ENCODE data around the gene ILK.

The ILK gene

GRCh38 chr11:6603287-6604080 lies at the start of gene ILK, which contains the start of gene RRP8:
TSS of gene ILK (plus strand) at chr11:6603774. CDS start at chr11:6604272, 498 bp downstream.
TSS of gene RRP8 (minus strand) at chr11:6603616. CDS start at chr11:6603502, 114 bp downstream.
- DNase-seq (ENCODE audit: low read depth), result no peak

GRCh38 chr11:6554828-6555706 lies 48.5 kb upstream of the ILK start:
- DNase-seq (ENCODE audit: low read depth), result no peak

GRCh38 chr11:6556139-6556949 lies 47.2 kb upstream of the ILK start:
- DNase-seq (ENCODE audit: low read depth), result no peak

GRCh38 chr11:6557063-6557462 lies 46.5 kb upstream of the ILK start:
- DNase-seq (ENCODE audit: low read depth), result no peak

- DNase-seq (ENCODE audit: low read depth), result no peak
These were observed 45.6 kb upstream of the ILK start for GRCh38 chr11:6557761-6558674.

- DNase-seq (ENCODE audit: low read depth), result no peak
These were observed 44.2 kb upstream of the ILK start for GRCh38 chr11:6559369-6559768.

GRCh38 chr11:6561288-6561687 lies 42.3 kb upstream of the ILK start:
- no peak for DNase-seq (ENCODE audit: low read depth)

GRCh38 chr11:6563121-6563619 lies 40.4 kb upstream of the ILK start:
- no peak for DNase-seq (ENCODE audit: low read depth)

GRCh38 chr11:6563667-6564066 lies 39.9 kb upstream of the ILK start:
- no peak for DNase-seq (ENCODE audit: low read depth)

- no peak for DNase-seq (ENCODE audit: low read depth)
These were observed 38.2 kb upstream of the ILK start for GRCh38 chr11:6565325-6565724.

- no peak for DNase-seq (ENCODE audit: low read depth)
These were observed 37.4 kb upstream of the ILK start for GRCh38 chr11:6565988-6566703.

GRCh38 chr11:6566704-6567370 lies 36.7 kb upstream of the ILK start:
- DNase-seq (ENCODE audit: low read depth), result no peak

GRCh38 chr11:6567371-6567745 lies 36.2 kb upstream of the ILK start:
- no peak for DNase-seq (ENCODE audit: low read depth)

- no peak for DNase-seq (ENCODE audit: low read depth)
These were observed 35.2 kb upstream of the ILK start for GRCh38 chr11:6568191-6568918.

- no peak for DNase-seq (ENCODE audit: low read depth)
These were observed 33.9 kb upstream of the ILK start for GRCh38 chr11:6569706-6570105.

- no peak for DNase-seq (ENCODE audit: low read depth)
These were observed 32.7 kb upstream of the ILK start for GRCh38 chr11:6570691-6571427.

- no peak for DNase-seq (ENCODE audit: low read depth)
These were observed 32.1 kb upstream of the ILK start for GRCh38 chr11:6571434-6572008.

- DNase-seq (ENCODE audit: low read depth), result peak; percentile 28
These were observed 31.4 kb upstream of the ILK start for GRCh38 chr11:6572215-6572614.

Measured in HS-5 (cell line).